Erythroblast (primary cell): ENCODE measurements around the gene OR6B3.

ENCODE experiments used
- GATA1 ChIP-seq: IDR thresholded peaks from 2 replicates; pipeline ENCODE4 v1.6.1; 2011; ENCODE audit warnings: low read depth, mild to moderate bottlenecking, control low read depth, low read length, moderate library complexity
- POLR2A ChIP-seq: IDR thresholded peaks from 2 replicates; pipeline ENCODE4 v1.6.1; 2011; ENCODE audit warnings: mild to moderate bottlenecking, low read length

DNA sequence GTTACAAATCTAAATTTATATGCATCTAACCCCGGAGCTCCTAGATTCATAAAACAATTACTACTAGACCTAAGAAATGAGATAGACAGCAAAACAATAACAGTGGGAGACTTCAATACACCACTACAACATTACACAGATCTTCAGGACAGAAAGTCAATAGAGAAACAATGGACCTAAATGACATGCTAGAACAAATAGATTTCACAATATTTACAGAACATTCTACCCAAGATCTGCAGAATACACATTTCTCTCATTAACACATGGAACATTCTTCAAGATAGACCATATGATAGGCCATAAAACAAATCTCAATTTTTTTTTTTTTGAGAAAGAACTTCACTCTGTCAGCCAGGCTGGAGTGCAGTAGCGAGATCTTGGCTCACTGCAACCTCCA, 45.0 kb upstream of the OR6B3 start:
- no peak for TF ChIP-seq POLR2A
- TF ChIP-seq GATA1: no peak
